Measurements from ENCODE around the gene FOXC1. TPM values are rescaled to one million over a fixed set of nuclear protein-coding genes. Genes with fewer than 3 reads are reported as not detected.

The FOXC1 gene
- total and polyA plus RNA-seq, 4 donors, result 15.1 to 105 (median 49.1) TPM

DNA sequence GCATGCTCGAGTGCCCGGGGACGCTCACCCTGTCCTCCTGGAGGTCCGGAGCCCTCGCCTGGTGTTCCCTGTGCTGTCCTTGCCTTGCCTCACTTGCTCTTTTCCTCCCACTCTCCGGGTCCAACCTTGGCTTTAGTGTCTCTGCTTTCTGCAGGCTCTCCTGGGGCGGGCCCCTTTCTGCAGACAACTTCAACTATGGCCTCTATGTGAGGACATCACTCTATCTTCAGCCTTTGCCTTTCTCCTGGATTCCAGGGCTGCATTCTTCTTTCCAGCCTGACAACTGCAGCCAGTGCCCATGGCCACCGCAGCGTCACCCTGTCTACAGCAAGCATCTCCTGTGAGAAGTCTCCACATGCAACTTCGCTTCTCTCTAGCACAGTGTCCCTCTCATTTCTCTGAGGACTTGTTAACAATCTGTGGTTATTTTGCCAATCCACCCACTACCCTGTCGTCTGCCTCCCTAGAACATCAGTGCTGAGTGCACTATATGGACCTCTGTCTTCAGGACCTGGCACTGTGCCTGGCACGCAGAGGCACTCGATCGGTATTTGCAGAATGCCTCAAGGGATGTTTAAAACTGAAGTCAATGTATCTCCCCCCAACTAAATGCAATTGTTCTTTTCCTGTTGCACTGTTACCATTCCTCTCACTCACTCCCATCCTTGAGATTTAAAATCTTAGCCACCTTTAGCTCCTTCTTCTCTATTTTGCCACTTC lies 35.9 kb downstream of the FOXC1 start:
- H3K9me3 ChIP-seq (ENCODE audit: control insufficient read depth, insufficient read depth, low read length), result no peaks in the 10 kb centered on the region
- no peaks in the 10 kb centered on the region for H3K4me1 ChIP-seq (ENCODE audit: control insufficient read depth, insufficient read depth, low read length)
- H3K36me3 ChIP-seq (ENCODE audit: control insufficient read depth, insufficient read depth, low read length), result no peaks in the 10 kb centered on the region
- no peaks in the 10 kb centered on the region for H3K27me3 ChIP-seq (ENCODE audit: control insufficient read depth, insufficient read depth, low read length)
- H3K27ac ChIP-seq (ENCODE audit: low read depth, low read length), result no peak overlapping the region
- no peak for DNase-seq (ENCODE audit: low read depth in 4 of 6, low spot score in 6 of 6)
- 86% methylated on average over 14 of the region's 14 CpGs for WGBS (ENCODE audit: insufficient coverage)
- no peak overlapping the region for H3K4me3 ChIP-seq (ENCODE audit: low read depth, low read length)

DNA sequence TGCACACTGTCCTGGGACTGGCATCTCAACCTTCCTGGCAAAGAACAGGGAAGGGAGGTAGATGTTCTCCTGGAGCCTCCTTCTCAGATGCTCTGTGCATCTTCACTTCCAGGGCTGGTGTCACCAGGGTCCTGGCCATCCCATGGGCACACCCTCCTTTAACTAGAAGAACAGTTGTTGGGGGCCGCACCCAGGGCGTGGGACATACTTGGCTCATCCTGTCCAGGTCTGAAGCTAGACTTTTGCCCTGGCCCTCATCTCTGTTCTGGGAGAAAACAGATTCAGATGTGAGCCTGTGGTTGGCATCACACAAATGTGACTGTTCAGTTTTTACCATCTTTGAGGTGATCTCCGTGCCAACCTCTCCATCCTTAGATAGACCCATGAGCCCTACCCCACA lies 41.6 kb downstream of the FOXC1 start:
- WGBS (ENCODE audit: insufficient coverage), result no CpG with 5 or more reads among the region's 3 CpGs

DNA sequence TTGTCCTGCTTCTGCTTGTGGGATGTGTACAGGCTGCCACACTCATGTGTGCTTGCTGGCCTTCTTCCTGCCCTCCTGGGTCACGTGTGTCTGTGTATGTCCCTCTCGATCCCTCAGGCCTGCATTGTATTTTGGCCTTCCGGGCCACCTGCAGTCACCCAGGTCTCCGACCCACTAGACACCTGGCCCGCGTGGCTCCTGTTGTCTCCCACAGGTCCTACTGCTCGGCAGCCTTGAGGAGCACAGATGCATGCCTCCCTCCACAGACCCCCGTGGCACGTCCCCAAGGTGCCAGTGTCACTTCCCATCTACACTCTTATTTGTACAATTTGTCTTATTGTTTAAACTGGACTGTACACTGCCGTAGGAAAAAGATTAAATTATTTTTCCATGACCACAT lies 43.1 kb downstream of the FOXC1 start:
- H3K9me3 ChIP-seq (ENCODE audit: control insufficient read depth, insufficient read depth, low read length), result no peaks in the 10 kb centered on the region
- DNase-seq (ENCODE audit: low read depth in 4 of 6, low spot score in 6 of 6), result no peak
- no peaks in the 10 kb centered on the region for H3K27me3 ChIP-seq (ENCODE audit: control insufficient read depth, insufficient read depth, low read length)
- no peaks in the 10 kb centered on the region for H3K36me3 ChIP-seq (ENCODE audit: control insufficient read depth, insufficient read depth, low read length)
- 92% methylated on average over 7 of the region's 10 CpGs for WGBS (ENCODE audit: insufficient coverage)
- no peak overlapping the region for H3K4me3 ChIP-seq (ENCODE audit: low read depth, low read length)
- H3K27ac ChIP-seq (ENCODE audit: low read depth, low read length), result no peak overlapping the region
- H3K4me1 ChIP-seq (ENCODE audit: control insufficient read depth, insufficient read depth, low read length), result no peaks in the 10 kb centered on the region

More for the DNA sequence above, 41.6 kb downstream of the FOXC1 start:
- Histone ChIP-seq H3K27me3 (ENCODE audit: control insufficient read depth, insufficient read depth, low read length) (no peaks in the 10 kb centered on the region), H3K9me3 (ENCODE audit: control insufficient read depth, insufficient read depth, low read length) (no peaks in the 10 kb centered on the region), H3K36me3 (ENCODE audit: control insufficient read depth, insufficient read depth, low read length) (no peaks in the 10 kb centered on the region), H3K27ac (ENCODE audit: low read depth, low read length) (no peak overlapping the region), H3K4me3 (ENCODE audit: low read depth, low read length) (no peak overlapping the region), H3K4me1 (ENCODE audit: control insufficient read depth, insufficient read depth, low read length) (no peaks in the 10 kb centered on the region)
- DNase-seq (ENCODE audit: low read depth in 4 of 6, low spot score in 6 of 6), result no peak

DNA sequence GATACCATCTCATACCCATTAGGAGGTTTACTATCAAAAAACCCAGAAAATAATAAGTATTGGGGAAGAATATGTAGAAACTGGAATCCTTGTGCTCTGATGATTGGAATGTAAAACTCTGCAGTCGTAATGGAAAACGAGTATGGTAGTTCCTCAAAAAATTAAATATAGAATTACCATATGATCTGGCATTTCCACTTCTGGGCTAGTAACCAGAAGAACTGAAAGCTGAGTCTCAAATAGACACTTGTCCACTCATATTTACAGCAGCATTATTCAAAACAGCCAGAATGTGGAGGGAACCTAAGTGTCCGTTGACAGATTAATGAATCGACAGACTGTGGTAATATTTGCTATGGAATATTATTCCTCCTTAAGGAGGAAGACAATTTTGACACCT lies 44.3 kb downstream of the FOXC1 start:
- no peak for DNase-seq (ENCODE audit: low read depth in 4 of 6, low spot score in 6 of 6)
- no peaks in the 10 kb centered on the region for H3K9me3 ChIP-seq (ENCODE audit: control insufficient read depth, insufficient read depth, low read length)
- H3K27ac ChIP-seq (ENCODE audit: low read depth, low read length), result no peak overlapping the region
- H3K36me3 ChIP-seq (ENCODE audit: control insufficient read depth, insufficient read depth, low read length), result no peaks in the 10 kb centered on the region
- no peak overlapping the region for H3K4me3 ChIP-seq (ENCODE audit: low read depth, low read length)
- H3K4me1 ChIP-seq (ENCODE audit: control insufficient read depth, insufficient read depth, low read length), result no peaks in the 10 kb centered on the region
- H3K27me3 ChIP-seq (ENCODE audit: control insufficient read depth, insufficient read depth, low read length), result no peaks in the 10 kb centered on the region
- WGBS (ENCODE audit: insufficient coverage), result no CpG with 5 or more reads among the region's 4 CpGs

DNA sequence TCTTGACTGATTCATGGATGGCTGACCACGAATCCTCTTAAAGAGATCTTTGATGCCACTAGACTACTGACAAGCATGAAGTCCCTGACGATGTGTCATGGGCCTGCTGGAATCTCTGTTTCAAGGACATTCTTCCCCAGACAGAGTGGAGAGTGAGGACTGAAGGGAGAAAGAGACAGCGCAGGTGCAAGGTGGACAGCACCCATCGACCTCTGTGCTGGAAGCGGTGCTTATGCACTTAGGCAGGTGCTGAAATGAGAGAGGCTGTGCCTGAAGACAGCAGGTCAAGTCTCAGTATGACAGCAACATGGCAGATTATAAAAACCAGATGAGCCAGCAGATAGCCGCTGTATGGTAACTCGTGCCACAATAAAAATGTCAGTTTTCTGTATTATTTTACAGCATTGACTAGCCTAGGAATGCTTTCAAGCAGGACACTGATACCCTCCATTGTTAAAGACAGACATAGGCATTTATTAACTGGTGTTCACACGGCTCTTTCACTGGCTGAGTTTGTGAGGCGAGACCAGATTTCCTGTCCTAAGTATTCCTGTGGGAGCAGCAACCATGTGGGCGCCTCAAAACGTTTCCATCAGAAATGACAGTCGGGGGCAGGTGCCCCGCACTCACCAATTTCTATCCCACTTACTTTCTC lies 47.5 kb downstream of the FOXC1 start:
- H3K4me1 ChIP-seq (ENCODE audit: control insufficient read depth, insufficient read depth, low read length), result no peaks in the 10 kb centered on the region
- H3K27me3 ChIP-seq (ENCODE audit: control insufficient read depth, insufficient read depth, low read length), result no peaks in the 10 kb centered on the region
- H3K4me3 ChIP-seq (ENCODE audit: low read depth, low read length), result no peak overlapping the region
- 84% methylated on average over 5 of the region's 13 CpGs for WGBS (ENCODE audit: insufficient coverage)
- DNase-seq (ENCODE audit: low read depth in 4 of 6, low spot score in 6 of 6), result peak in 1 of 6 donors; percentile 65
- H3K27ac ChIP-seq (ENCODE audit: low read depth, low read length), result no peak overlapping the region
- no peaks in the 10 kb centered on the region for H3K9me3 ChIP-seq (ENCODE audit: control insufficient read depth, insufficient read depth, low read length)
- H3K36me3 ChIP-seq (ENCODE audit: control insufficient read depth, insufficient read depth, low read length), result no peaks in the 10 kb centered on the region

DNA sequence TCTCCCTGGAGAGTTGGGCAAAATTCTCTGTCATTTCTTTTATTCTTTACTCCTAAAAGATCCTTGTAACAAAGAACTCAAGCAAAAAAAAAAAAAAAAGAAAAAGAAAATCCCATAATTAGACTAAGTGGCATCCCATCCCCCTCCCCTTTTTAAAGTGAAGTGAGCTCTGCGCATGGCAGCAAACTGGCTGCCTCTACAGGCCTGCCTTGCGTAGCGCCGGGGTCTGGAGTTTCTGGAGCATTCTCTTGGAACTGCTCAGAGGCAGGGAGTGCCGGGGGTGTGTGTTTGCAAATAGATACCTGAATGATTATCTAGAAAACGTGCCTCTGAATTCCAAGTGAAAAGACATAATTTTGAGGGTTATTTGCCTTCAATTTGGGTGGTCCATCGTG lies 48.1 kb downstream of the FOXC1 start:
- 74% methylated on average over 7 of the region's 7 CpGs for WGBS (ENCODE audit: insufficient coverage)
- no peak overlapping the region for H3K27ac ChIP-seq (ENCODE audit: low read depth, low read length)
- H3K9me3 ChIP-seq (ENCODE audit: control insufficient read depth, insufficient read depth, low read length), result no peaks in the 10 kb centered on the region
- H3K27me3 ChIP-seq (ENCODE audit: control insufficient read depth, insufficient read depth, low read length), result no peaks in the 10 kb centered on the region
- DNase-seq (ENCODE audit: low read depth in 4 of 6, low spot score in 6 of 6), result peak in 1 of 6 donors; percentile 44
- H3K4me1 ChIP-seq (ENCODE audit: control insufficient read depth, insufficient read depth, low read length), result no peaks in the 10 kb centered on the region
- H3K36me3 ChIP-seq (ENCODE audit: control insufficient read depth, insufficient read depth, low read length), result no peaks in the 10 kb centered on the region
- no peak overlapping the region for H3K4me3 ChIP-seq (ENCODE audit: low read depth, low read length)

DNA sequence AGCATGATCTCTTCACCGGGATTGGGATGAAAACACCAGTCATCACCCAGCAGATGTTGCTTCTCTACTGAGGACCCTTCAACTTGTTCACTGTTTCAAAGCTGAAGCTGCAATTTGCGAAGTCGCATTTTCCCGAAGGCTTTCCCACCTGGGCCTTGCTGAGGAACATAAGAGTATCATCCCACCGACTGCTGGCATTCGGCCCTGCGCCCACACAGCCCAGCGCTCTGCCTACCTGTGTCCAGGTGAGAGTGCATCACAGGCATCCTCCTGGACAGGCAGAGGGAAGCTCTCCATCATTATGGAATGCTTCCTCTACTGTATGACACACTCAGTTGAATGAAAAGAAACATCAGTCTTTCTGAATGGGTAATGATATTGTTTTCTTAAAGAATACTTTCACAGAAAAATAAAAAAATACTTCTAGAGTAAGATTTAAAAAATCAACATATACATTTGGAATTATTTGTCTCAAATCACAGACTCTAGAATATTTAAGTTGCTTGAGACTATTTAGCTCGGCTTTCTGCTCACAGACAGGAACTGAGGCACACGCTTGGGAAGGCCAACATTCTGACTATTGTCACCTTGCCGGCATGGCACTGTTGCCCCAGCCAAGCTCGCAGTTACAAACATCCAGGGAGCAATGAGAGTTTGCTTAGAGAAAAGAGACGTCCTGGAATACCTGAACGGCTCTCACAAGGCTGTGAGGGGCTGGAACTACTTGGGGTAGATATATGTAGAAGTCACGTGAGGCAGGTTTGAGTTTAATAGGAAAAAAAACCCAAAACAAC lies 48.7 kb downstream of the FOXC1 start:
- H3K4me1 ChIP-seq (ENCODE audit: control insufficient read depth, insufficient read depth, low read length), result no peaks in the 10 kb centered on the region
- H3K4me3 ChIP-seq (ENCODE audit: low read depth, low read length), result no peak overlapping the region
- 92% methylated on average over 10 of the region's 15 CpGs for WGBS (ENCODE audit: insufficient coverage)
- H3K27ac ChIP-seq (ENCODE audit: low read depth, low read length), result no peak overlapping the region
- H3K9me3 ChIP-seq (ENCODE audit: control insufficient read depth, insufficient read depth, low read length), result no peaks in the 10 kb centered on the region
- H3K36me3 ChIP-seq (ENCODE audit: control insufficient read depth, insufficient read depth, low read length), result no peaks in the 10 kb centered on the region
- no peaks in the 10 kb centered on the region for H3K27me3 ChIP-seq (ENCODE audit: control insufficient read depth, insufficient read depth, low read length)
- DNase-seq (ENCODE audit: low read depth in 4 of 6, low spot score in 6 of 6), result no peak

DNA sequence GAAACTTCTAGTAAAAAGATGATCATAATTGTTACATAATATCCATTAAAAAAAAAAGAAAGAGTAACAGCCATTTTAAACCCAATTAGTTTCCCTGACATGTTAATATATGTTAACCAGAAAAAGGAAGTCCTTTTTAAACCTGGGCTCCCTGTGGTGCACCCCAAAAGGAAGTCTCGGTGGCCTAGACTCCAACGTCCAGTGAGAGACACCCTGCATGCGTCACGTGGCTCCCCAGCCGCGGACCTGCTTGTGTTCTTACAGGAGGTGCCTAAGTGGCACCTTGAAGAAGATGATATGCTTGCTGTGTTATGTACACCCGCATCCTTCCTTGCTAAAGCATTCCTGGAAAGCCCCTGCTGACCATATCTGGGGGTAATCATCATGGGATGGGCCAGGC lies 50.1 kb downstream of the FOXC1 start:
- Histone ChIP-seq H3K27ac (ENCODE audit: low read depth, low read length) (no peak overlapping the region), H3K4me3 (ENCODE audit: low read depth, low read length) (no peak overlapping the region), H3K9me3 (ENCODE audit: control insufficient read depth, insufficient read depth, low read length) (no peaks in the 10 kb centered on the region), H3K36me3 (ENCODE audit: control insufficient read depth, insufficient read depth, low read length) (no peaks in the 10 kb centered on the region), H3K4me1 (ENCODE audit: control insufficient read depth, insufficient read depth, low read length) (no peaks in the 10 kb centered on the region), H3K27me3 (ENCODE audit: control insufficient read depth, insufficient read depth, low read length) (no peaks in the 10 kb centered on the region)
- 86% methylated on average over 7 of the region's 7 CpGs for WGBS (ENCODE audit: insufficient coverage)
- no peak for DNase-seq (ENCODE audit: low read depth in 4 of 6, low spot score in 6 of 6)

DNA sequence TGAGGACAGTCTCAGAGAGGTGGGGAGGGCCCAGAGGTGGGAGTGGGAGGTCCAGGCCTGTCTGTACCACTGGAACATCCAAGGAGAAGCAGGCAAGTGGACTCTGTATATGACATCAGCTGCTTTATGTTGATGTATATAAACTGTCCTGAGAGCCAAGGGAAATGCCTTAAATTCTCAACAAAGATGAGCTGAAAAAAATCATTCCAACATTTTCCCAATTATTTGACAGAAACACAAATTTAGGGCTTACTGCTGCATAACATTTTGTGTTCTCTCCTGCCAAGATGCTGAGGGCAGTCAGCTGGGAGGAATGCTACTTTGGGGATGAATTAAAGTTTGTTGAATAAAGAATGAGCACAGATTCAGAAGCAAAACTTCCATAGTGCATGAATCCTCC lies 52.8 kb downstream of the FOXC1 start:
- Histone ChIP-seq H3K9me3 (ENCODE audit: control insufficient read depth, insufficient read depth, low read length) (no peaks in the 10 kb centered on the region), H3K36me3 (ENCODE audit: control insufficient read depth, insufficient read depth, low read length) (no peaks in the 10 kb centered on the region), H3K27me3 (ENCODE audit: control insufficient read depth, insufficient read depth, low read length) (no peaks in the 10 kb centered on the region), H3K27ac (ENCODE audit: low read depth, low read length) (no peak overlapping the region), H3K4me1 (ENCODE audit: control insufficient read depth, insufficient read depth, low read length) (no peaks in the 10 kb centered on the region), H3K4me3 (ENCODE audit: low read depth, low read length) (no peak overlapping the region)
- peak in 1 of 6 donors; percentile 3 for DNase-seq (ENCODE audit: low read depth in 4 of 6, low spot score in 6 of 6)

All from spinal cord (tissue), 10 donors.